GM18517 (cell line): ENCODE measurements around the gene DCXR.

Experiments
- ATAC-seq: cut with Tn5 transposase; IDR thresholded peaks from one replicate; pipeline ENCODE4 v1.9.1; 2021; ENCODE audit warnings: mild to moderate bottlenecking, moderate library complexity; ENCODE audit not compliant: unreplicated experiment

The DCXR gene

GRCh38 chr17:82073446-82073845 is 35.9 kb upstream of the DCXR start:
- no peak for ATAC-seq

GRCh38 chr17:82072827-82073226 is 35.3 kb upstream of the DCXR start:
- no peak for ATAC-seq

- no peak for ATAC-seq
These were observed 33.1 kb upstream of the DCXR start for GRCh38 chr17:82070611-82071010.

GRCh38 chr17:82065638-82066303 is 28.3 kb upstream of the DCXR start, which contains the start of gene DUS1L:
Gene DUS1L, minus strand, starts transcription at chr17:82065804. Its CDS starts 745 bp downstream, at chr17:82065059.
- no peak for ATAC-seq

GRCh38 chr17:82065193-82065637 is 27.7 kb upstream of the DCXR start:
- no peak for ATAC-seq

- no peak for ATAC-seq
These were observed 27.1 kb upstream of the DCXR start for GRCh38 chr17:82064433-82065192.

- ATAC-seq: no peak
These were observed 26.2 kb upstream of the DCXR start for GRCh38 chr17:82063424-82064415.

GRCh38 chr17:82062984-82063368 is 25.5 kb upstream of the DCXR start:
- no peak for ATAC-seq

GRCh38 chr17:82062076-82062983 is 24.8 kb upstream of the DCXR start:
- no peak for ATAC-seq

- ATAC-seq: no peak
These were observed 23.8 kb upstream of the DCXR start for GRCh38 chr17:82061047-82061925.

- ATAC-seq: no peak
These were observed 23.1 kb upstream of the DCXR start for GRCh38 chr17:82060614-82061013.

GRCh38 chr17:82060001-82060380 is 22.5 kb upstream of the DCXR start:
- ATAC-seq: no peak

- ATAC-seq: no peak
These were observed 21.9 kb upstream of the DCXR start for GRCh38 chr17:82059272-82060000.

GRCh38 chr17:82058855-82059249 is 21.4 kb upstream of the DCXR start:
- no peak for ATAC-seq

GRCh38 chr17:82058230-82058854 is 20.8 kb upstream of the DCXR start:
- ATAC-seq: no peak

- no peak for ATAC-seq
These were observed 19.5 kb upstream of the DCXR start for GRCh38 chr17:82056729-82057621.
